Tracheal epithelial cell (primary cell): ENCODE data around the gene TAS2R13. TPM values are rescaled to one million over a fixed set of nuclear protein-coding genes. Genes with fewer than 3 reads are reported as not detected.

ENCODE experiments used
- total RNA-seq: library from RNA; depleted of rRNA; stranded (reverse); fragments of >200 nt; gene quantifications from 2 replicates; pipeline ENCODE4 v1.2.1, GENCODE V29; 2014

TAS2R13 gene
- 0.48 and 0.64 TPM in 2 replicates for total RNA-seq

GRCh38 chr12:10909462-10909861 is at the start of gene TAS2R13:
TAS2R13 (minus strand) TSS chr12:10909562; CDS start chr12:10909298, 264 bp downstream.

GRCh38 chr12:10939163-10939562 is 29.8 kb upstream of the TAS2R13 start, which contains the start of gene TAS2R14:
TAS2R14 (minus strand) TSS chr12:10939263; CDS start chr12:10939207, 56 bp downstream.

GRCh38 chr12:10928746-10929286 is 19.5 kb upstream of the TAS2R13 start, which contains the start of gene PRH2:
PRH2 (plus strand) TSS chr12:10929236; CDS start chr12:10929274, 38 bp downstream.

GRCh38 chr12:10884086-10884725 is 25.2 kb downstream of the TAS2R13 start, which contains the start of gene PRH1:
PRH1 (minus strand) TSS chr12:10884255; CDS start chr12:10884217, 38 bp downstream.

Other genes with a start within 250 kb of the TAS2R13 start
- gene STYK1, start 235.5 kb downstream of the TAS2R13 start, total RNA-seq, result 1.3 and 5.1 TPM in 2 replicates
- 136 and 147 TPM in 2 replicates for gene YBX3, start 186.2 kb downstream of the TAS2R13 start, total RNA-seq
- not detected in 2 replicates for gene TAS2R7, start 106.9 kb downstream of the TAS2R13 start, total RNA-seq
- not detected in 2 replicates for gene TAS2R8, start 102.3 kb downstream of the TAS2R13 start, total RNA-seq
- gene TAS2R9, start 99.4 kb downstream of the TAS2R13 start, total RNA-seq, result not detected in 2 replicates
- 0.21 and 0.24 TPM in 2 replicates for gene TAS2R10, start 83.2 kb downstream of the TAS2R13 start, total RNA-seq
- gene PRR4, start 60.1 kb downstream of the TAS2R13 start, total RNA-seq, result 0.64 TPM in 1 of 2 replicates, not detected in the other
- gene PRH1, start 25.3 kb downstream of the TAS2R13 start, total RNA-seq, result 3.4 and 4.3 TPM in 2 replicates
- not detected in 2 replicates for gene PRH2, start 19.7 kb upstream of the TAS2R13 start, total RNA-seq
- 0.96 and 1.9 TPM in 2 replicates for gene TAS2R14, start 29.7 kb upstream of the TAS2R13 start, total RNA-seq
- gene TAS2R50, start 77.3 kb upstream of the TAS2R13 start, total RNA-seq, result 0.85 and 0.96 TPM in 2 replicates
- 0.64 and 0.96 TPM in 2 replicates for gene TAS2R20, start 88.7 kb upstream of the TAS2R13 start, total RNA-seq
- gene TAS2R19, start 113.1 kb upstream of the TAS2R13 start, total RNA-seq, result 0.43 and 1.2 TPM in 2 replicates
- gene TAS2R31, start 121.8 kb upstream of the TAS2R13 start, total RNA-seq, result 1.2 TPM in 1 of 2 replicates, not detected in the other
- gene TAS2R46, start 152.7 kb upstream of the TAS2R13 start, total RNA-seq, result 0.85 and 0.96 TPM in 2 replicates
- gene TAS2R43, start 182.8 kb upstream of the TAS2R13 start, total RNA-seq, result 0.96 TPM in 1 of 2 replicates, not detected in the other
- gene TAS2R30, start 225.1 kb upstream of the TAS2R13 start, total RNA-seq, result 1.2 and 2.8 TPM in 2 replicates